Neural cell (in vitro differentiated cells): ENCODE data around the gene KRT73. TPM values are rescaled to one million over a fixed set of nuclear protein-coding genes. Genes with fewer than 3 reads are reported as not detected.

ENCODE experiments used
- H2AFZ ChIP-seq: fragments of 200-600, 300-800 bp; sonication (generic), shearing (Covaris generic); 2 replicates; pipeline ENCODE4 v1.6.0; 2014; ENCODE audit warnings: low read depth, mild to moderate bottlenecking, antibody characterized with exemption, low read length, moderate library complexity
- H3F3A ChIP-seq: fragments of 200-600 bp; shearing (Covaris generic); 2 replicates; pipeline ENCODE4 v1.6.1; 2016; ENCODE audit warnings: mild to moderate bottlenecking, moderate library complexity, mixed read lengths, antibody characterized with exemption, low read length; ENCODE audit not compliant: insufficient read depth, poor library complexity, severe bottlenecking
- H3K27ac ChIP-seq: fragments of 200-600, 300-800 bp; sonication (generic), shearing (Covaris generic); 2 replicates; pipeline ENCODE4 v1.5.1; 2014; ENCODE audit warnings: mild to moderate bottlenecking, low read length, moderate library complexity
- H3K27me3 ChIP-seq: fragments of 300-800, 200-600 bp; sonication (generic), shearing (Covaris generic); 2 replicates; pipeline ENCODE4 v1.6.0; 2014; ENCODE audit warnings: mild to moderate bottlenecking, low read depth, low read length, moderate library complexity; ENCODE audit not compliant: insufficient read depth
- H3K36me3 ChIP-seq: fragments of 300-800, 200-600 bp; sonication (generic), shearing (Covaris generic); 2 replicates; pipeline ENCODE4 v1.5.1; 2014; ENCODE audit warnings: mild to moderate bottlenecking, antibody characterized with exemption, low read length, moderate library complexity; ENCODE audit not compliant: insufficient read depth
- H3K4me2 ChIP-seq: fragments of 300-800, 200-600 bp; sonication (generic), shearing (Covaris generic); 2 replicates; pipeline ENCODE4 v1.6.0; 2014; ENCODE audit warnings: mild to moderate bottlenecking, low read length
- H3K4me3 ChIP-seq: fragments of 300-800, 200-600 bp; sonication (generic), shearing (Covaris generic); 2 replicates; pipeline ENCODE4 v1.5.1; 2014; ENCODE audit warnings: mild to moderate bottlenecking, low read length, moderate library complexity
- H3K79me2 ChIP-seq: fragments of 200-600 bp; shearing (Covaris generic); replicated peaks from 2 replicates; pipeline ENCODE4 v1.6.0; 2014; ENCODE audit warnings: mild to moderate bottlenecking, low read length, moderate library complexity; ENCODE audit not compliant: insufficient read depth
- H3K9ac ChIP-seq: fragments of 300-800, 200-600 bp; sonication (generic), shearing (Covaris generic); 2 replicates; pipeline ENCODE4 v1.6.1; 2016; ENCODE audit warnings: mild to moderate bottlenecking, low read length, mixed read lengths
- H3K9me2 ChIP-seq: fragments of 200-600 bp; shearing (Covaris generic); 2 replicates; pipeline ENCODE4 v1.6.1; 2016; ENCODE audit warnings: mild to moderate bottlenecking, low read length, mixed read lengths; ENCODE audit not compliant: insufficient read depth
- H3K9me3 ChIP-seq: fragments of 200-600, 300-800 bp; sonication (generic), shearing (Covaris generic); 2 replicates; pipeline ENCODE4 v1.6.1; 2016; ENCODE audit warnings: mild to moderate bottlenecking, mixed run types, low read length, moderate library complexity, mixed read lengths
- H4K20me1 ChIP-seq: fragments of 200-600 bp; shearing (Covaris generic); 2 replicates; pipeline ENCODE4 v1.6.1; 2016; ENCODE audit warnings: mild to moderate bottlenecking, mixed run types; ENCODE audit not compliant: insufficient read depth
- CTCF ChIP-seq: fragments of 450-650 bp; IDR thresholded peaks from 2 replicates; pipeline ENCODE4 v1.5.1; 2014; ENCODE audit warnings: antibody characterized with exemption, mild to moderate bottlenecking, moderate library complexity; ENCODE audit not compliant: poor library complexity, severe bottlenecking
- EP300 ChIP-seq: fragments of 450-650 bp; conservative IDR thresholded peaks from 2 replicates; pipeline ENCODE4 v1.6.1; 2014; ENCODE audit warnings: antibody characterized with exemption, mild to moderate bottlenecking, moderate library complexity; ENCODE audit not compliant: poor library complexity, severe bottlenecking
- EZH2 ChIP-seq: fragments of 200-600, 300-800 bp; shearing (Covaris generic), sonication (generic); IDR thresholded peaks from 2 replicates; pipeline ENCODE4 v1.6.1; 2014; ENCODE audit warnings: antibody characterized with exemption, low read length, borderline replicate concordance, mild to moderate bottlenecking; ENCODE audit not compliant: insufficient read depth, poor library complexity, severe bottlenecking
- MXI1 ChIP-seq: fragments of 450-650 bp; conservative IDR thresholded peaks from 2 replicates; pipeline ENCODE4 v1.6.1; 2014; ENCODE audit warnings: antibody characterized with exemption, mild to moderate bottlenecking; ENCODE audit not compliant: poor library complexity, severe bottlenecking
- POLR2AphosphoS5 ChIP-seq: IDR thresholded peaks from 2 replicates; pipeline ENCODE4 v1.6.1; 2012
- RAD21 ChIP-seq: fragments of 450-650 bp; conservative IDR thresholded peaks from 2 replicates; pipeline ENCODE4 v1.6.1; 2014; ENCODE audit warnings: antibody characterized with exemption, mild to moderate bottlenecking, moderate library complexity
- REST ChIP-seq: IDR thresholded peaks from 2 replicates; pipeline ENCODE4 v1.6.1; 2012; ENCODE audit warnings: borderline replicate concordance
- SMC3 ChIP-seq: fragments of 450-650 bp; conservative IDR thresholded peaks from 2 replicates; pipeline ENCODE4 v1.6.1; 2014; ENCODE audit warnings: antibody characterized with exemption, mild to moderate bottlenecking, moderate library complexity; ENCODE audit not compliant: poor library complexity
- TAF1 ChIP-seq: IDR thresholded peaks from 2 replicates; pipeline ENCODE4 v1.6.1; 2012; ENCODE audit warnings: low read depth
- polyA plus RNA-seq: library from polyadenylated mRNA; depleted of rRNA; stranded (reverse); fragments of >200 nt; gene quantifications from 2 replicates; pipeline ENCODE4 v1.2.3, GENCODE V29; 2014

KRT73 gene
- polyA plus RNA-seq, 1 donor from 2014 or later = not detected

GRCh38 chr12:52658196-52658595 lies 39.8 kb upstream of the KRT73 start:
- Histone ChIP-seq H3K27ac (no peak overlapping the region), H3K79me2 (no peaks in the 10 kb centered on the region), H3K27me3 (no peaks in the 10 kb centered on the region), H3K36me3 (no peaks in the 10 kb centered on the region), H3K9me3 (no peaks in the 10 kb centered on the region), H3K9me2 (no peaks in the 10 kb centered on the region), H3K9ac (no peak overlapping the region), H3K4me2 (no peak overlapping the region), H4K20me1 (no peaks in the 10 kb centered on the region), H3K4me3 (no peak overlapping the region), H2AFZ (no peak overlapping the region), H3F3A (no peaks in the 10 kb centered on the region)
- TF ChIP-seq MXI1 (no peak), POLR2AphosphoS5 (no peak), EP300 (no peak), TAF1 (no peak), SMC3 (no peak), REST (no peak)

GRCh38 chr12:52657250-52657902 lies 39.0 kb upstream of the KRT73 start:
- TF ChIP-seq EZH2 (no peak), MXI1 (no peak), SMC3 (no peak), POLR2AphosphoS5 (no peak)
- Histone ChIP-seq H3K79me2 (no peaks in the 10 kb centered on the region), H3K9me3 (no peaks in the 10 kb centered on the region), H3F3A (no peaks in the 10 kb centered on the region), H4K20me1 (no peaks in the 10 kb centered on the region), H3K4me2 (no peak overlapping the region), H3K36me3 (no peaks in the 10 kb centered on the region), H3K27ac (no peak overlapping the region), H3K27me3 (no peaks in the 10 kb centered on the region), H3K4me3 (no peak overlapping the region), H3K9ac (no peak overlapping the region), H2AFZ (no peak overlapping the region), H3K9me2 (no peaks in the 10 kb centered on the region)

GRCh38 chr12:52656616-52657015 lies 38.3 kb upstream of the KRT73 start:
- H3K79me2 ChIP-seq = no peaks in the 10 kb centered on the region
- no peak overlapping the region for H3K4me3 ChIP-seq
- H3K4me2 ChIP-seq = no peak overlapping the region
- H3K9me2 ChIP-seq = no peaks in the 10 kb centered on the region
- TF ChIP-seq REST (no peak), POLR2AphosphoS5 (no peak), MXI1 (no peak), RAD21 (no peak), CTCF (no peak), EP300 (no peak), SMC3 (no peak), EZH2 (no peak), TAF1 (no peak)
- no peaks in the 10 kb centered on the region for H3K9me3 ChIP-seq
- no peaks in the 10 kb centered on the region for H3K27me3 ChIP-seq
- no peak overlapping the region for H2AFZ ChIP-seq
- H3F3A ChIP-seq = no peaks in the 10 kb centered on the region
- H3K36me3 ChIP-seq = no peaks in the 10 kb centered on the region
- H3K27ac ChIP-seq = no peak overlapping the region
- no peaks in the 10 kb centered on the region for H4K20me1 ChIP-seq
- H3K9ac ChIP-seq = no peak overlapping the region
